ENCODE results near the gene GABRA5.

Gene GABRA5

GRCh38 chr15:26852980-26853379, 13.9 kb upstream of the GABRA5 start:
- Histone ChIP-seq H3K4me1 (ENCODE audit: insufficient read depth, poor library complexity, severe bottlenecking) (no peaks in the 10 kb centered on the region), H3K27me3 (ENCODE audit: insufficient read depth, poor library complexity, severe bottlenecking) (peaks cover 4% of the 10 kb centered on the region), H3K9me3 (ENCODE audit: severe bottlenecking) (no peaks in the 10 kb centered on the region), H3K27ac (ENCODE audit: poor library complexity, severe bottlenecking) (no peak overlapping the region), H3K4me3 (ENCODE audit: severe bottlenecking) (no peak overlapping the region), H3K36me3 (ENCODE audit: low read depth) (no peaks in the 10 kb centered on the region)
- ATAC-seq (ENCODE audit: low read depth): no peak
- TF ChIP-seq CTCF (IDR thresholded peaks at IDR 0.05; ENCODE audit: poor library complexity, severe bottlenecking): no peak
- no peak for DNase-seq (ENCODE audit: low spot score)

GRCh38 chr15:26854435-26854834, 12.4 kb upstream of the GABRA5 start:
- Histone ChIP-seq H3K4me1 (ENCODE audit: insufficient read depth, poor library complexity, severe bottlenecking) (no peaks in the 10 kb centered on the region), H3K27me3 (ENCODE audit: insufficient read depth, poor library complexity, severe bottlenecking) (peaks cover 4% of the 10 kb centered on the region), H3K36me3 (ENCODE audit: low read depth) (no peaks in the 10 kb centered on the region), H3K27ac (ENCODE audit: poor library complexity, severe bottlenecking) (no peak overlapping the region), H3K9me3 (ENCODE audit: severe bottlenecking) (no peaks in the 10 kb centered on the region), H3K4me3 (ENCODE audit: severe bottlenecking) (no peak overlapping the region)
- TF ChIP-seq CTCF (IDR thresholded peaks at IDR 0.05; ENCODE audit: poor library complexity, severe bottlenecking): no peak
- no peak for DNase-seq (ENCODE audit: low spot score)
- ATAC-seq (ENCODE audit: low read depth): no peak

GRCh38 chr15:26864664-26865191, 2.1 kb upstream of the GABRA5 start:
- peak; percentile 53; the same call in 2 of the 3 replicates for ATAC-seq (ENCODE audit: low read depth)

GRCh38 chr15:26867200-26868007, 542 bp downstream of the GABRA5 start:
- DNase-seq (ENCODE audit: low spot score): no peak
- H3K4me3 ChIP-seq (ENCODE audit: severe bottlenecking): no peak overlapping the region
- no peaks in the 10 kb centered on the region for H3K4me1 ChIP-seq (ENCODE audit: insufficient read depth, poor library complexity, severe bottlenecking)
- H3K36me3 ChIP-seq (ENCODE audit: low read depth): no peaks in the 10 kb centered on the region
- H3K9me3 ChIP-seq (ENCODE audit: severe bottlenecking): no peaks in the 10 kb centered on the region
- no peak for TF ChIP-seq CTCF (IDR thresholded peaks at IDR 0.05; ENCODE audit: poor library complexity, severe bottlenecking)
- H3K27ac ChIP-seq (ENCODE audit: poor library complexity, severe bottlenecking): no peak overlapping the region
- H3K27me3 ChIP-seq (ENCODE audit: insufficient read depth, poor library complexity, severe bottlenecking): peaks cover 68% of the 10 kb centered on the region
- peak; percentile 24; the same call in 1 of the 3 replicates for ATAC-seq (ENCODE audit: low read depth)

More at GRCh38 chr15:26864664-26865191, 2.1 kb upstream of the GABRA5 start:
- Histone ChIP-seq H3K36me3 (ENCODE audit: low read depth) (no peaks in the 10 kb centered on the region), H3K27ac (ENCODE audit: poor library complexity, severe bottlenecking) (no peak overlapping the region), H3K4me1 (ENCODE audit: insufficient read depth, poor library complexity, severe bottlenecking) (no peaks in the 10 kb centered on the region), H3K9me3 (ENCODE audit: severe bottlenecking) (no peaks in the 10 kb centered on the region), H3K27me3 (ENCODE audit: insufficient read depth, poor library complexity, severe bottlenecking) (peaks cover 45% of the 10 kb centered on the region), H3K4me3 (ENCODE audit: severe bottlenecking) (no peak overlapping the region)
- TF ChIP-seq CTCF (IDR thresholded peaks at IDR 0.05; ENCODE audit: poor library complexity, severe bottlenecking): peak; percentile 93
- DNase-seq (ENCODE audit: low spot score): no peak
